Mesodermal cell (in vitro differentiated cells): Measurements from ENCODE around the gene BARX1. TPM values are rescaled to one million over a fixed set of nuclear protein-coding genes. Genes with fewer than 3 reads are reported as not detected.

ENCODE experiments used
- H3K27ac ChIP-seq: 2 replicates; pipeline ENCODE4 v1.7.0; 2013; ENCODE audit warnings: mild to moderate bottlenecking, low read depth, low read length, moderate library complexity; ENCODE audit not compliant: severe bottlenecking
- H3K36me3 ChIP-seq: 2 replicates; pipeline ENCODE4 v1.7.1; 2013; ENCODE audit warnings: mild to moderate bottlenecking, low read length, moderate library complexity; ENCODE audit not compliant: control insufficient read depth, insufficient read depth
- H3K4me1 ChIP-seq: one replicate; pipeline ENCODE4 v1.7.1; 2013; ENCODE audit warnings: mild to moderate bottlenecking, low read length; ENCODE audit not compliant: insufficient read depth, control insufficient read depth, poor library complexity, severe bottlenecking
- H3K4me3 ChIP-seq: 2 replicates; pipeline ENCODE4 v1.7.0; 2013; ENCODE audit warnings: low read length, control low read depth, mild to moderate bottlenecking; ENCODE audit not compliant: insufficient read depth, poor library complexity, severe bottlenecking; ENCODE audit errors: extremely low read depth
- H3K9me3 ChIP-seq: 2 replicates; pipeline ENCODE4 v1.7.1; 2013; ENCODE audit warnings: mild to moderate bottlenecking, low read length, moderate library complexity; ENCODE audit not compliant: control insufficient read depth
- WGBS, 2 experiments: methylation state at CpG; one replicate each; pipeline ENCODE4 v1.1.5; 2013; ENCODE audit warnings: missing lambda C conversion rate in 2 of 2; ENCODE audit not compliant: insufficient coverage in 2 of 2; 5-methylcytosine and 5-hydroxymethylcytosine counted together
- polyA plus RNA-seq, 2 experiments: library from polyadenylated mRNA; stranded (reverse); fragments of 50-300 nt; gene quantifications; one replicate each; pipeline ENCODE4 v1.2.3, GENCODE V29; 2013

The BARX1 gene, protein sequence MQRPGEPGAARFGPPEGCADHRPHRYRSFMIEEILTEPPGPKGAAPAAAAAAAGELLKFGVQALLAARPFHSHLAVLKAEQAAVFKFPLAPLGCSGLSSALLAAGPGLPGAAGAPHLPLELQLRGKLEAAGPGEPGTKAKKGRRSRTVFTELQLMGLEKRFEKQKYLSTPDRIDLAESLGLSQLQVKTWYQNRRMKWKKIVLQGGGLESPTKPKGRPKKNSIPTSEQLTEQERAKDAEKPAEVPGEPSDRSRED
- polyA plus RNA-seq (2013, experiment 1 of 2) = 0.37 TPM
- polyA plus RNA-seq (2013, experiment 2 of 2) = not detected

DNA sequence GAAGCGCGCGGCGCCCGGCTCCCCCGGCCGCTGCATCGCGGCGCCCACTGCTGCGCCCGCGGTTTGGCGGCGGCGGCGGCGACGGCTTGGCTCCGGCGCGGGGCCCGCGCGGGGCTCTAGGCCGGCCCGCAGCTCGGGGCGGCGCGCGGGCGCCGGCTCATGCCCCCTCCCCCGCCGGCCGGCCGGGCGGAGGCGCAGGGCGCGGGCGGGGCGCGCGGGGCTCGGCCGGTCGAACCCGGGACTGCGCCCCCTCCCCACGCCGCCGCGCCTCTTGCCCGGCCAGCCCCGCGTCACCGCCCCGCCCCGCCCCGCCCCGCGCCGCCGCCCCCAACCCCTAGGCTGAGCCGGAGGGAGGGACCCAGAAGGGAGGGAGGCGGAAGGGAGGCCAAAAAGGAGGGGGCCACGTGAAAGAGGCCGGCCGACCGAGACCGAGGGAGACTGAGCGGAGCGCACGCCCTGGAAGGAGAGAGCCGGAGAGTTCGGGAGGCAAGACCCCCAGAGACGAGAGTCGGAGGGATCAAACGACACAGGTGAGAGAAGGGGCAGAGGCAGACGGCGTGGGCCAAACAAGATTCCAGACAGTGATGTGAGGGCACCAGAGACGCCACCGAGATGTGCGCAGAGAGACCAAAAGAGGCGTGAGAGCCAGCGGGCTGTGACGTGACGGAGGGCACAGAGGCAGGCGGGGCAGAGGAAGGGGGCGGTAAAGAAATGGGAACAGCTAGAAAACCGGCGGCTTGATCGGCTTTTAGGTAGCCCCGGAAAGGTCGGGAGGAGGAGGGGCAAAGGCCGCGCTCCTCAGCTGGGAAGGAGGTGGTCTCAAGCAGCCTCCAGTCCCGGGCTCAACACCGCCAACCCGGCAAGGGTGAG is at the start of gene BARX1:
Gene BARX1 (minus strand): TSS at position 245 of the 870 bp plus-strand sequence. CDS start 209 bp downstream, at position 36.
- Histone ChIP-seq H3K36me3 (no peaks in the 10 kb centered on the region), H3K4me3 (peak within 1 kb of the TSS; percentile 5), H3K4me1 (peaks cover 27% of the 10 kb centered on the region), H3K27ac (no peak within 1 kb of the TSS), H3K9me3 (no peaks in the 10 kb centered on the region)
- WGBS, 2 experiments = 1% methylated on average over 49 to 68 of the region's 102 CpGs

DNA sequence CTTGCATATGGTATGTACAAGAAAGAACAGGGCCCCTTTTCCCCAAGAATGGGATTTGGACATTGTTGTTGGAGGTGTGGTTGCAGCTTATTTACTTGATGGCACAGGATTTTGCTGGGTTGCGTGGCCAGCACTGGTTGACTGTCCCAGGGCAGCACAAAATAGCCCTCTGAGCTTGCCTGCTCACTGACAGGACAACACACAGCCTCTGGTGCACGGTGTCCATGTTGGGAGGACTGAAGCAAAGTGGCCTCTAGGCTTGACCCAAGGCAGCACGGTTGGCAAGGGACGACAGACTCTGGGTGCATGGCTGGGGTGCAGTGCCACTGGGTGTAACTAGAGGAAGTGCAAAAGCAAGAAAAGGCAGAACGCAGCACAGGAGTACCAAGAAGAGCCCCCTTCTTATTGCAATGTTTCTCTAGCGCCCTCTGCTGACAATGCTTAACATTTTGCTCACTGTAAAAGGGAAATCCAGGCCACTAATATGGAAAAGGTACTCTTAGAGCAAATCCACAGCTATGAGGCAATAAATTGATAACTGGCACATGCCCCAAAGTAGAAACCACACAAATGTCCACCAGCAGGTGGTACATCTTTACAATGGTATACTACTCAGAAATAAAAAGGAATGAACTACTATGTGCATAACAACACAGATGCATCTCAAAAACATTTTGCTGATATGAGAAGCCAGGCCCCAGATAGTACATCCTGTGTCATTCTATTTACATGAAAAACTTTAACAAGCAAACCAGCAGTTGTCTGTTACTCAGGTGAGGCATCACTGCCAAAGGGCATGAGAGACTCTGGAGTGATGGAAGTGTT is 47.4 kb upstream of the BARX1 start:
- no peaks in the 10 kb centered on the region for H3K9me3 ChIP-seq
- WGBS, 2 experiments = 27 to 33% methylated on average over 3 to 4 of the region's 6 CpGs
- H3K36me3 ChIP-seq = no peaks in the 10 kb centered on the region
- H3K27ac ChIP-seq = no peak overlapping the region
- H3K4me3 ChIP-seq = no peak overlapping the region
- H3K4me1 ChIP-seq = no peaks in the 10 kb centered on the region

GRCh38 chr9:93996863-93997262 is 41.7 kb upstream of the BARX1 start:
- Histone ChIP-seq H3K4me3 (no peak overlapping the region), H3K9me3 (no peaks in the 10 kb centered on the region), H3K4me1 (no peaks in the 10 kb centered on the region), H3K36me3 (no peaks in the 10 kb centered on the region), H3K27ac (no peak overlapping the region)

DNA sequence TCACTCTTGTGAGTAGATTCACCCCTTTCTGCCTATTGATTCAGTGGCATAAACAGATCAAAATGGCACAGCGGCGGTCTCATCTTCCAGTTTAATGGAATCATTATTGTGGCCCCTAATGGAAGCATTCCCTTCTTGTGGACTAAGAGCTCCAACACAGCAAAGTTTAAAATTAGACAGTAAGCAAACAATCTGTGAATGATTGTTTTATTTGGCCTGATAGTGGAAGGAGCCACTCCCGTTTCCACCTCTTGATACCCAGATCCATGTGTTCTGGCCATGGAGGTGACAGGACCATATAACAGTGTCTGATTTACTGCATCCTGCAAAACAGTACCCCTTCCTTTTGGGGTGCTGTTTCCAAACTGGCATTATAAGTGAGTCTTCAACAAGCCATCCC is 41.2 kb upstream of the BARX1 start:
- Histone ChIP-seq H3K36me3 (no peaks in the 10 kb centered on the region), H3K4me3 (no peak overlapping the region), H3K27ac (no peak overlapping the region), H3K4me1 (no peaks in the 10 kb centered on the region), H3K9me3 (no peaks in the 10 kb centered on the region)
- 93 to 100% methylated on average over 2 of the region's 3 CpGs for WGBS, 2 experiments

- Histone ChIP-seq H3K4me3 (no peak overlapping the region), H3K9me3 (no peaks in the 10 kb centered on the region), H3K36me3 (no peaks in the 10 kb centered on the region), H3K27ac (no peak overlapping the region), H3K4me1 (no peaks in the 10 kb centered on the region)
- WGBS, 2 experiments = no CpG with 5 or more reads among the region's 1 CpG
Measured at GRCh38 chr9:93994545-93994944, 39.4 kb upstream of the BARX1 start.

DNA sequence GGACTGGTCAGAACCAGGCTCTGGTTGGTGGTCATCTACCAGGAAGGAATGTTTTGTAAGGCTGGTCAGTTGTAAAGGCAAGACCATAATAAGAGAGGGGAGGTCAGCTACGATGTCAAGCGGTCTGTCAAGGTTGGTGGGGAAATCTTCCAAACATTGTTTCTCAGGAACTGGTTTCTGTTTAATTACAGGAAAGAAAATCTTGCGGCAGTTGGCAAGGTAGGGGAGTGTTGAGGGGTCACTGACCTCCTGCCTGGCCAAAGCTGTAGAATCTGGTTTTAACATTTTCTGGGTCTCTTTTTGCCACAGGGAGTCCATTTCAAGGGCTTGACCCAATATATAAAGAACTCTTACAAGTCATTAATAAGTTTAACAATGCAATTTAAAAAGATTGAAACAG is 39.0 kb upstream of the BARX1 start:
- Histone ChIP-seq H3K9me3 (no peaks in the 10 kb centered on the region), H3K27ac (no peak overlapping the region), H3K4me1 (no peaks in the 10 kb centered on the region), H3K4me3 (no peak overlapping the region), H3K36me3 (no peaks in the 10 kb centered on the region)
- whole genome bisulfite sequencing, 2 experiments = 89 to 93% methylated on average over 2 to 3 of the region's 3 CpGs

- no peaks in the 10 kb centered on the region for H3K4me1 ChIP-seq
- no peak overlapping the region for H3K27ac ChIP-seq
- H3K4me3 ChIP-seq = no peak overlapping the region
- no peaks in the 10 kb centered on the region for H3K36me3 ChIP-seq
- no peaks in the 10 kb centered on the region for H3K9me3 ChIP-seq
- 90% methylated on average over 2 of the region's 2 CpGs; no CpG with 5 or more reads in 1 of the 2 experiments for WGBS, 2 experiments
Measured at GRCh38 chr9:93992830-93993229, 37.7 kb upstream of the BARX1 start.

- Histone ChIP-seq H3K4me1 (no peaks in the 10 kb centered on the region), H3K27ac (no peak overlapping the region), H3K36me3 (no peaks in the 10 kb centered on the region), H3K9me3 (peaks cover 5% of the 10 kb centered on the region), H3K4me3 (no peak overlapping the region)
Measured at GRCh38 chr9:93990448-93990847, 35.3 kb upstream of the BARX1 start.

DNA sequence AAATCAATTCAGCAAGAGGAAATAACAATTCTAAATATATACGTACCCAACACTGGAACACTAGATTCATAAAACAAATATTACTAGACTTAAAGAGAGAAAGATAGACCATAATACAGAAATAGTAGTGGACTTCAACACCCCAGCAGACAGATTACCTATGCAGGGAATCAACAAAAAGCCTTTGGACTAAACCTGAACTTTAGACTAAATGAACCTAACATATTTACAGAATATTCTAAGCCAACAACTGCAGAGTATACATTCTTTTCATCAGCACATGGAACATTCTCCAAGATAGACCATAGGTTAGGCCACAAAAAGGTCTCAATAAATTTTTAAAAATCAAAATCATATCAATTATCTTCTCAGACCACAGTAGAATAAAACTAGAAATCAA is 32.9 kb upstream of the BARX1 start:
- WGBS, 2 experiments = no CpG with 5 or more reads among the region's 1 CpG
- no peak overlapping the region for H3K4me3 ChIP-seq
- no peaks in the 10 kb centered on the region for H3K36me3 ChIP-seq
- H3K9me3 ChIP-seq = peaks cover 5% of the 10 kb centered on the region
- H3K4me1 ChIP-seq = no peaks in the 10 kb centered on the region
- no peak overlapping the region for H3K27ac ChIP-seq

GRCh38 chr9:93984860-93985259 is 29.7 kb upstream of the BARX1 start:
- Histone ChIP-seq H3K4me1 (no peaks in the 10 kb centered on the region), H3K9me3 (peaks cover 5% of the 10 kb centered on the region), H3K36me3 (no peaks in the 10 kb centered on the region), H3K27ac (no peak overlapping the region), H3K4me3 (no peak overlapping the region)
- 5 to 35% methylated on average over 2 of the region's 2 CpGs for WGBS, 2 experiments
